GM12864 (cell line): ENCODE data around the gene SMPD3.

Experiments
- DNase-seq: peaks from one replicate; pipeline ENCODE4 v3.0.0-alpha.2; 2011; ENCODE audit warnings: low read depth
- H3K4me3 ChIP-seq: 2 replicates; pipeline ENCODE4 v1.5.1; 2011; ENCODE audit warnings: mild to moderate bottlenecking, low read depth, low read length, control low read depth
- TF ChIP-seq, protein P1 (sequence below): IDR thresholded peaks from 2 replicates; pipeline ENCODE4 v1.5.1; 2011; ENCODE audit warnings: low read depth, mild to moderate bottlenecking, moderate library complexity, low read length, control low read depth, inconsistent platforms; ENCODE audit errors: missing control alignments

The SMPD3 gene

DNA sequence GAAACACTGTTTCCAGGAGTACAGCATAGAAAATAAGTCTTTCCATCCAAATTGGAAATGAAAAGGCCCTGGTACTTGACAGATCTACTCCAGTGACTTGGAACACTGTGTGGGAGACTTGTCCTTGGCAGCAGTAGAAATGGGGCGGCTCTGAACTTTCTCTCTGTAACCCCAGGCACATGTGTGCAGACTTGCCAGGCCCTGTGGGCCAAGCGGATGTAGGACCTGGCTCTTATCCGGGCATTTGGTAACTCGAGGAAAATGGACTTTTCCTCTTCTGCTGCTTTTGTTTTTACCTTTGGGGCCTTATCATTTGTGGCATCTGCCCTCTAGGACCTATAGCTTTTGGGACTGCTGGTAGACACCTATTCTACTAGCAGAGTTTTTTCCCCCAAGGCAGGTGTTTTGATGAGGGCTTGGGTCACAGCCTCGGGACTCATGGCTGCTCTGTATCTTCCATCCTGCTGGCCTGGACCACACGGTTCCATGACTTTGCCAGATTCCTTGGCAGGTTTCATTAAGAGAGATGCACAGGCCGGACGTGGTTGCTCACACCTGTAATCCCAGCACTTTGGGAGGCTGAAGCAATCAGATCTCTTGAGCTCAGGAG lies 43.5 kb downstream of the SMPD3 start:
- no peak for DNase-seq
- TF ChIP-seq, protein P1, sequence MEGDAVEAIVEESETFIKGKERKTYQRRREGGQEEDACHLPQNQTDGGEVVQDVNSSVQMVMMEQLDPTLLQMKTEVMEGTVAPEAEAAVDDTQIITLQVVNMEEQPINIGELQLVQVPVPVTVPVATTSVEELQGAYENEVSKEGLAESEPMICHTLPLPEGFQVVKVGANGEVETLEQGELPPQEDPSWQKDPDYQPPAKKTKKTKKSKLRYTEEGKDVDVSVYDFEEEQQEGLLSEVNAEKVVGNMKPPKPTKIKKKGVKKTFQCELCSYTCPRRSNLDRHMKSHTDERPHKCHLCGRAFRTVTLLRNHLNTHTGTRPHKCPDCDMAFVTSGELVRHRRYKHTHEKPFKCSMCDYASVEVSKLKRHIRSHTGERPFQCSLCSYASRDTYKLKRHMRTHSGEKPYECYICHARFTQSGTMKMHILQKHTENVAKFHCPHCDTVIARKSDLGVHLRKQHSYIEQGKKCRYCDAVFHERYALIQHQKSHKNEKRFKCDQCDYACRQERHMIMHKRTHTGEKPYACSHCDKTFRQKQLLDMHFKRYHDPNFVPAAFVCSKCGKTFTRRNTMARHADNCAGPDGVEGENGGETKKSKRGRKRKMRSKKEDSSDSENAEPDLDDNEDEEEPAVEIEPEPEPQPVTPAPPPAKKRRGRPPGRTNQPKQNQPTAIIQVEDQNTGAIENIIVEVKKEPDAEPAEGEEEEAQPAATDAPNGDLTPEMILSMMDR: no peak

DNA sequence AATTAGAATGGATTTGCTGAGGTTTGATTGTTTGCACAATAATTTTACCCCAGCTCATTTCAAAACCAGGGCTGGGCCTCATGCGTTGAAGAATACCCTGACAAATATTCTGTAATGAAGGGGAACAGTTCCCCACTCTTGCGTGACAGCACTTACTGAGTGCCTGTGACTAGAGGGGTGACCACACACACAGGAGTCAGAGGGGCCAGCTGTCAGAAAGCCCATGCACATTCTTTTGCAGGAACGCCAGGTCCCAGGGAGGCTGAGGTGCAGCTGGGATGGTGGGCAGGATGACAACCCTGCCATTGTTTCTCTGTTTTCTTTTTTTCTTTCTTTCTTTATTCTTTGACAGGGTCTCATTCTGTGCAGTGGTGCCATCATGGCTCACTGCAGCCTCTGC lies 44.6 kb downstream of the SMPD3 start:
- TF ChIP-seq, protein P1: no peak
- DNase-seq: no peak
- H3K4me3 ChIP-seq: no peak overlapping the region

More for the DNA sequence above, 43.5 kb downstream of the SMPD3 start:
- H3K4me3 ChIP-seq: no peak overlapping the region

DNA sequence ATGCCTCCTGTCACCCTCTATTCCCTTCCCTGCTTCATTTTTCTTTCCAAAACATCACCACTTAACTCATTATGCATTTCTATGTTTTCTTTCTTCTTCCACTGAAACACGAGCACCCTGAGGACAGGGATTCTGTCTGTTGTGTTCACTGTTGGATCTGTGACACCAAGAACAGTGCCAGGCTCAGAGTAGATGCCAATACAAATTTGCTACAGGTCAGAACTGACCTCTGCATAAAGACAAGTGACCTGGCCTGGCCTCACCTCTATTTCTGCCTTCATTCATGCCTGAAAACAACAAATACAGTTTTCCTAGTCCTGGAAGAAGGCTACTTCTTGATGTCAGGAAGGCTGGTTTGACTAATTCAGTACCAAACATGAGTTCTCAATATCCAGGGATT lies 45.1 kb downstream of the SMPD3 start:
- no peak for DNase-seq
- TF ChIP-seq, protein P1: no peak
- no peak overlapping the region for H3K4me3 ChIP-seq

DNA sequence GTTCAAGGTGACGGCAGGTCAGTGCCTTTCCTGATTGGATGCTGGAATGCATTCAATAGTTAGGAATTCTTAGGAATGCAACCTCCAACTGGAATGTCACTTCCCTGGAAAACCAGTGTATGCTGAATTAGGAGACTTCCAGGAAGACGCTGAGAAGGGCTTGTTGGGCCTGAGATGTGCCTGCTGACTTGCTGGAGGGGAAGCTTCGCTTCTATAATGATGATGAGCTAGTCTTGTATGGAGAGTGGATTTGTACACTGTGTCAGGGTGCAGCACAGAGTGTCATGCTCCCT lies 45.6 kb downstream of the SMPD3 start:
- H3K4me3 ChIP-seq: no peak overlapping the region
- DNase-seq: no peak
- TF ChIP-seq, protein P1: no peak

DNA sequence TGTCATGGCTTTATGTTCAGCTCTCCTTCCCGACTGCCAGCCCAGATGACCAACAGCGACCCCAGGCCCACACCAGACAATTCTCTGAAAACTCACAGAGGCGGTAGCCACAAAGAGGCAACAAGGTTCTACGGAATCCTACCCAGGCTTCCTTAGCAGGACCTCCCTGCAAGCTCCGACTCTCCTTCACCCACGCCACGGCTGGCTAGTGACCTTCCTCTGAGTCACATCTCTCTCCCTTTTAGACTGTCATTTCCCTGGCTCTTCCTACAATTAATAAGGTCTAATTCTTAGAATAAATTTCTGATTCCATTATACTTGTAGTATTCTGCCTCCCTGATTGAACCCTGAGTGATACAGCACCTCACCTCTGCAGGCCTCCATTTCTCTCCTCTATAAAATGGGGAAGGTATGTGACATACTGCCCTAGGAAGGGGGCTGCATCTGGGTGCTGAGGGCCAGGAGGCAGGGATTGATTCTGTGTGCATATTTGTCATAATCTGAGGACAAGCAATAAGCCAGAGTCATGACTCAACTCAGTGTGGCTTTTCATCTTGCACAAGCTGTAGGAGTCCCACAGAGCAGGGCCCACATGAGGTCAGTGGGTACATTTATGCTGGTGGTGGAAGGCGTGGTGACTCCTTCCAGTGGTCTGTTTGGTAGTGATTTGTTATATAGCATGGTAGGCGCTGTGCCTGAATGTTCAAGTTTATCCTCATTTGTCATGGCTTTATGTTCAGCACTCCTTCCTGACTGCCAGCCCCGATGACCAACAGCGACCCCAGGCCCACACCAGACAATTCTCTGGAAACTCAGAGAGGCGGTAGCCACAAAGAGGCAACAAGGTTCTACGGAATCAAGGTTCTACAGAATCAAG lies 46.2 kb downstream of the SMPD3 start:
- no peak for DNase-seq
- H3K4me3 ChIP-seq: no peak overlapping the region
- TF ChIP-seq, protein P1: no peak

DNA sequence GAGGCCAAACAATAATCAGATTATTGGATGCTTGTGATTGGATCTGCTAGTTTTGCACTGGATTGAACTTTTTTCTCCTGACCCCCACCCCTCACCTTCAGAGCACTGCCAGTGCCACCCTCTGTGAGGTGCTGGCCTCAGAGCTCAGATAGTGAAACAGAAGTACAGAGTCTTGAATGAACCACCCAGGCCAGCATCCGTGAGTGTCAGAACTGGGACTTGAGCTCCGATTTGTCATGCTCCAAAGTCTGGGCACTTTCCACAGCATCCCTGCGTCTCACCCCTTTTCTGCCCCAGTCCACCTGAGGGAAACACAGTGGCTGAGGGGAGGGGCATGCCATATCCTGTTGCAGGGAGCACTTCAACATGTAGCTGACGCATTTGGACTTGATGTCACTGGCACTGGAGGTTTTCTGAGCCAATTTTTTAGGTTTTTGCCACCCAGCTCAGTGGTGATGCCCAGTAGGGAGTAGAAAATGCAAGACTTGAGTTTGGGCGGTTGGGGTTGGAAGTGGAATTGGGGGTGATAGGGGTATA lies 47.3 kb downstream of the SMPD3 start:
- H3K4me3 ChIP-seq: no peak overlapping the region
- TF ChIP-seq, protein P1: no peak
- no peak for DNase-seq
